Prostate gland (tissue), 2 donors: ENCODE measurements around the gene TRPM4. TPM values are rescaled to one million over a fixed set of nuclear protein-coding genes. Genes with fewer than 3 reads are reported as not detected.

Source experiments
- DNase-seq: peaks from one replicate; pipeline ENCODE4 v3.0.0-alpha.2; 2019; ENCODE audit warnings: low spot score
- H3K27ac ChIP-seq, 2 donors: fragments of 200-600 bp; sonication (generic); 2 replicates each; pipeline ENCODE4 v1.5.1; 2017 to 2019
- H3K27me3 ChIP-seq: fragments of 200-600 bp; sonication (generic); replicated peaks from 2 replicates; pipeline ENCODE4 v1.5.1; 2019; ENCODE audit not compliant: insufficient read depth
- H3K36me3 ChIP-seq, 2 donors: fragments of 200-600 bp; sonication (generic); 1 replicate in 1 of 2; 2 replicates in 1 of 2; pipeline versions ENCODE4 v1.5.1 to v1.8.1; 2017 to 2019
- H3K4me1 ChIP-seq: fragments of 200-600 bp; sonication (generic); replicated peaks from 2 replicates; pipeline ENCODE4 v1.5.1; 2019
- H3K4me3 ChIP-seq, 2 donors: fragments of 200-600 bp; sonication (generic); 2 replicates each; pipeline ENCODE4 v1.5.1; 2017 to 2019
- H3K9me3 ChIP-seq: fragments of 200-600 bp; sonication (generic); 2 replicates; pipeline ENCODE4 v1.5.1; 2017
- CTCF ChIP-seq, 4 experiments: fragments of 200-600 bp in 2 of 4; fragments of 450-650 bp in 2 of 4; sonication (generic) in 2 of 4; IDR thresholded peaks; 1 replicate in 3 of 4; 2 replicates in 1 of 4; pipeline ENCODE4 v1.5.1; 2016 to 2019; ENCODE audit warnings: antibody characterized with exemption in 4 of 4, mild to moderate bottlenecking in 2 of 4, moderate library complexity in 2 of 4
- POLR2A ChIP-seq: fragments of 450-650 bp; IDR thresholded peaks from one replicate; pipeline ENCODE4 v1.6.1; 2016; ENCODE audit warnings: antibody characterized with exemption, mild to moderate bottlenecking
- POLR2AphosphoS5 ChIP-seq: sonication (generic); formaldehyde crosslinking; IDR thresholded peaks from one replicate; pipeline ENCODE4 v1.6.1; 2017; ENCODE audit warnings: antibody characterized with exemption
- WGBS: methylation state at CpG from one replicate; pipeline ENCODE4 v1.1.5; 2018; 5-methylcytosine and 5-hydroxymethylcytosine counted together
- intact Hi-C: fragments of 100-400 bp; cut with DNase I; formaldehyde crosslinking; loops from one replicate; pipeline ENCODE4 v1.14.2; 2022
- total RNA-seq, 2 donors: library from RNA; depleted of rRNA; stranded (reverse); fragments of >200 nt; gene quantifications; one replicate each; pipeline ENCODE4 v1.1.0, GENCODE V29; 2016

TRPM4 gene
- total RNA-seq, 2 donors from 2014 or later, result 99.0 to 126 TPM

- H3K9me3 ChIP-seq, result no peaks in the 10 kb centered on the region
- WGBS, result 67% methylated on average over 9 of the region's 9 CpGs
- intact Hi-C loops, result no loop called here
- no peaks in the 10 kb centered on the region for H3K4me1 ChIP-seq
- H3K27me3 ChIP-seq, result no peaks in the 10 kb centered on the region
- DNase-seq, result no peak
- no peaks in the 10 kb centered on the region for H3K36me3 ChIP-seq
- no peak overlapping the region for H3K27ac ChIP-seq
- no peak for TF ChIP-seq POLR2A
- TF ChIP-seq CTCF (IDR thresholded peaks at IDR 0.05), result no peak
- no peak for TF ChIP-seq POLR2AphosphoS5
- H3K4me3 ChIP-seq, result no peak overlapping the region
These were observed 74.2 kb downstream of the TRPM4 start for GRCh38 chr19:49231804-49232203.

- intact Hi-C loops, result no loop called here
- 82% methylated on average over 1 of the region's 1 CpG for WGBS
- Histone ChIP-seq H3K4me3 (no peak overlapping the region), H3K4me1 (no peaks in the 10 kb centered on the region), H3K27ac (no peak overlapping the region), H3K27me3 (no peaks in the 10 kb centered on the region), H3K36me3 (no peaks in the 10 kb centered on the region), H3K9me3 (no peaks in the 10 kb centered on the region)
- DNase-seq, result no peak
- TF ChIP-seq POLR2AphosphoS5 (no peak), CTCF (IDR thresholded peaks at IDR 0.05) (no peak), POLR2A (no peak)
These were observed 75.6 kb downstream of the TRPM4 start for GRCh38 chr19:49233163-49233562.

GRCh38 chr19:49241769-49242168 is 84.2 kb downstream of the TRPM4 start:
- DNase-seq, result no peak
- Histone ChIP-seq H3K4me3 (no peak overlapping the region), H3K27me3 (no peaks in the 10 kb centered on the region), H3K36me3 (no peaks in the 10 kb centered on the region), H3K4me1 (no peaks in the 10 kb centered on the region), H3K9me3 (no peaks in the 10 kb centered on the region), H3K27ac (no peak overlapping the region)
- intact Hi-C loops, result no loop called here
- WGBS, result 87% methylated on average over 7 of the region's 7 CpGs
- no peak for TF ChIP-seq CTCF (IDR thresholded peaks at IDR 0.05)

GRCh38 chr19:49243129-49243528 is 85.5 kb downstream of the TRPM4 start:
- Histone ChIP-seq H3K4me3 (no peak overlapping the region), H3K27ac (no peak overlapping the region), H3K36me3 (no peaks in the 10 kb centered on the region), H3K9me3 (no peaks in the 10 kb centered on the region), H3K27me3 (no peaks in the 10 kb centered on the region), H3K4me1 (no peaks in the 10 kb centered on the region)
- DNase-seq, result no peak
- 46% methylated on average over 6 of the region's 6 CpGs for WGBS
- TF ChIP-seq POLR2A, result no peak
- intact Hi-C loops, result no loop called here

- no peaks in the 10 kb centered on the region for H3K4me1 ChIP-seq
- intact Hi-C loops, result no loop called here
- no peak for DNase-seq
- H3K4me3 ChIP-seq, result no peak overlapping the region
- H3K9me3 ChIP-seq, result no peaks in the 10 kb centered on the region
- no peak for TF ChIP-seq POLR2AphosphoS5
- no peak for TF ChIP-seq POLR2A
- TF ChIP-seq CTCF (IDR thresholded peaks at IDR 0.05), result no peak
- no peaks in the 10 kb centered on the region for H3K36me3 ChIP-seq
- 83% methylated on average over 11 of the region's 11 CpGs for WGBS
- H3K27ac ChIP-seq, result no peak overlapping the region
- H3K27me3 ChIP-seq, result no peaks in the 10 kb centered on the region
These were observed 86.1 kb downstream of the TRPM4 start for GRCh38 chr19:49243726-49244125.
